Stimulated activated CD8-positive, alpha-beta memory T cell treated with anti-CD3 and anti-CD28 coated beads, Interleukin-4, amount 100 ng/mL, for 1 hour (primary cell): ENCODE measurements around the gene COX19.
"Not testable (repeated sequence)": the region's sequence is repeated elsewhere in the genome, so short reads cannot be mapped to it uniquely, and the experiment has no call there.

ENCODE experiments used
- DNase-seq, 2 donors: peaks; one replicate each; pipeline ENCODE4 v3.0.0-alpha.2; 2020; ENCODE audit warnings: low read depth in 2 of 2, low spot score in 1 of 2

Gene COX19

DNA sequence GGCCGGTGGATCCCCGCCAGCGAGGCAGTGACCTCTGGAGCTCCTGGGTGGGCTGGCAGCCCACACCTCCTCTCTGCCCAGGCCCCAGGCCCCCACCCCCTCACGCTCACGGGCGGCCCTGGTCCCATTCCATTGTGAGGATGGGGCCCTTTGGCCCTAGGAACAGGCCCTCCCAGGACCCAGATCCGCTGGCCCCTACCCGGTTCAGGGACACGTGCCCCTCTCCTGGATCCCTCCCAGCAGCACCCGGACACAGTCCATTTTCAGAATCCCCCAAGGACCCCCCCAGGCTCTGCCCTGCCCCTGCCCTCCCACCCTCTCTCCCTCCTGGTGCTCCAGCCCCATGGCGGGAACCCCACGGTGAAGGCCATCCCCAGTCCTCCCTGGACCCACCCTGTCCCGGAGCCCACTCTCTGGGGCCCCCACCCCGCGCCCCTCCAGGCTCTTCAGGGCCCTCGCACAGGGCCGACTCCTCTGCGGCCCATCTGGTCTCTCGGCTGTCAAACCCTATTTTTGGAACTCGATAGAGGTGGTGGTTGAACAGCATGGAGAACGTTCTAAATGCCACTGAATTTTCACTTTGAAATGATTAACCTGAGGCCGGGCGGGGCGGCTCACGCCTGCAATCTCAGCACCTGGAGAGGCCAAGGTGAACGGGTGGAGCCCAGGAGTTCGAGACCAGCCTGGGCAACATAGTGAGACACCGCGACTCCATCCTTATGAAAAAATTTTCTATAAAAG, 28.9 kb downstream of the COX19 start:
- no peak for DNase-seq

DNA sequence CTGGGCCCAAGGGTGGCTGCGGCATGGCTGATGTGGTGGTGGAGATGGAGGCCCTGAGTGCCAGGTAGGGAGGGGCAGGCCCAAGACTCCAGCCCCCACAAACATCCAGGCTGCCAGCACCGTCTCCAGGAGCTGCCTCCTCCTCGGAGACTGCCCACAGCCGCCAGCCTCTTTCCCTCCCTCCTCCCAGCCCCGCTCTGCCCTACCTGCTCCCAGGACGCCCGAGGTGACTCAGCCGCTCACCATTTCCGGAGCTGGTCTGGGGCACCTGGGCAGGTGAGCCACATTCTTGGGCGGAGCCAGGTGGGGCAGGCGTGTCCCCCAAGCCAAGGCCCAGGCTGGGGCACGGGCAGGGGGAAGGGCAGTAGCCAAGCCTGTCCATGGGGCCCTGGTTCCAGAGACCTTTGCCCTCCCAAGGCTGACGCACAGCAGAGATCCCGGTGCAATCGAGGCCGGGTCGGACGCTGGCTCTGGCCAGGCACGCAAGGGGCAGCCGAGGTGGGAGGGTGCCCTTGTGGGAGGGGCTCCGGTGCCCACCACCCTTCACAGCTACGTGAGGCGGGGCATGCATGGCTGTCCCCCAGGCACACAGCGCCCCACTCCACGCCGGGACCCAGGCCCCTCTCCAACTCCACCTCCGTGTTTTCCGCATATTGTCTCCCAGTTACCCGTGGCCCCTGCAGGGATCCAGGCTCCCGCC, 29.6 kb downstream of the COX19 start:
- no peak for DNase-seq

DNA sequence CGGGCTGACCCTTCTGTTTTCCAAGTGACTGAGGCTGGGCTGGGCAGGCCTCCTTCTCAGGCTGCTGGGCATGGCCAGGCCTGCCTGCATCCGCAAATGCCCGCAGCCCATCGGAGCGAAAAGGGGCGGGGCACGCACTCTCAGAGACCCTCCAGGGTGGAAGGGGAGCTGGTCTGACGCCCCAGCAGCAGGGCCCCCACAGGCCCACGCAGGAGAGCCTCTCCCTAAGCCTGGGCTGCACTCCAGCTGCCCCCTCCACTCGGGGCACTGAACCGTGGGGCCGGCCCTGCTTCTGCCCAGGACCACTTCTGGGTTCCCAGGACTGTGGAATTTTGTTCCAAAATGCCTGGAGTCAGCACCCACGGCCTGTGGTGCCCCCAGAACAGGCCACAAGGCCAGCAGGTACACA, 30.2 kb downstream of the COX19 start:
- no peak for DNase-seq

DNA sequence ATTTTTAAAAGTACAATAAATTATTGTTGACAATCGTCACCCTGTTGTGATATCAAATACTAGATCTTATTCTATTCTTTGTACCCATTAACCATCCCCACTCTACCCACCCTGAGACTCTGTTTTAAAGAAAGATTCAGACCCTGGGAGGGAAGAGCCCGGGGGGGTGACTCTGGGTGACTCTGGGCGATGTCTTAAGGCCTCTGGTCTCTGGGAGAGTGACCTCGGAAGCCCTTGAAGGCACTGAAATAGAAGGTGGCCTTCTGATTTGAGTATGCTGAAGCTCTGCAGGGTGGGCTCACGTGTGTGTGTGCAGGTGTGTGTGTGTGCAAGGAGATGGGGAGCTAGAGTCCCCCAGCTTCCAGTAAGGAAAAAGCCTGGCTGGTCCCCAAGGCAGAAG, 30.6 kb downstream of the COX19 start:
- no peak for DNase-seq

DNA sequence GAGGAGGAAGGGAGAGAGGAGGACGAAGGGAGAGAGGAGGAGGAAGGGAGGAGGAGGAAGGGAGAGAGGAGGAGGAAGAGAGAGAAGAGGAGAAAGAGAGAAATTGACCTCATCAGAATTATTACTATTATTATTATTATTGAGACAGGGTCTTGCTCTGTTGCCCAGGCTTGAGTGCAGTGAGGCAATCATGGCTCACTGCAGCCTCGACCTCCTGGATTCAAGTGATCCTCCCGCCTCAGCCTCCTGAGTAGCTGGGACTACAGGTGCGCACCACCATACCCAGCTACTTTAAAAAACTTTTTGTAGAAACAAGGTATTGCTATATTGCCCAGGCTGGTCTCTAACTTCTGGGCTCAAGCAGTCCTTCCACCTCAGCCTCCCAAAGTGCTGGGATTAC, 31.6 kb downstream of the COX19 start:
- not testable (repeated sequence) for DNase-seq

DNA sequence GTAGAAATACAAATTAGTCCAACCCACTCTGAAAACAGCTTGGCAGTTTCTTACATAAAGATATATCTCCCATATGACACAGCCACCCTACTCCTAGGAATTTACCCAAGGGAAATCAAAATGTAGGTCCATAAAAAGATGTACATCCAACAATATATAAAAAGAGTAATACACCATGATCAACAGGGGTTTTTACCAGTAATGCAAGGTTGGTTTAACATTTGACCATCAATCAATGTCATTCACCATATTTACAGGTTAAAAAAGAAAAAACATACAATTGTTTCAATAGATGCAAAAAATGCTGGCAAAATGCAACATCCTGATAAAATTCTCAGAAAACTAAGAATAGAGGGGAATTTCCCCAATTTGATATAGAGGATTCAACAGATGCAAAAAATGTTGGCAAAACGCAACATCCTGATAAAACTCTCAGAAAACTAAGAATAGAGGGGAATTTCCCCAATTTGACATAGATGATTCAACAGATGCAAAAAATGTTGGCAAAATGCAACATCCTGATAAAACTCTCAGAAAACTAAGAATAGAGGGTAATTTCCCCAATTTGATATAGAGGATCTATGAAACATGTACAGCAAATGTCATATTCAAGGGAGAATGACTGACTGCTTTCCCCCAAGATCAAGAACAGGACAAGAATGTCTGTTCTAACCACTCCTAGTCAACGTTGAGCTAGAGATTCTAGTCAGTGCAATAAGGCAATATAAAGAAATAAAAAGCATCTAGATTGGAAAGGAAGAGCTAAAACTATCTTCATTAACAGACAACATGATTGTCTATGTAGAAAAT, 34.5 kb downstream of the COX19 start:
- no peak for DNase-seq

DNA sequence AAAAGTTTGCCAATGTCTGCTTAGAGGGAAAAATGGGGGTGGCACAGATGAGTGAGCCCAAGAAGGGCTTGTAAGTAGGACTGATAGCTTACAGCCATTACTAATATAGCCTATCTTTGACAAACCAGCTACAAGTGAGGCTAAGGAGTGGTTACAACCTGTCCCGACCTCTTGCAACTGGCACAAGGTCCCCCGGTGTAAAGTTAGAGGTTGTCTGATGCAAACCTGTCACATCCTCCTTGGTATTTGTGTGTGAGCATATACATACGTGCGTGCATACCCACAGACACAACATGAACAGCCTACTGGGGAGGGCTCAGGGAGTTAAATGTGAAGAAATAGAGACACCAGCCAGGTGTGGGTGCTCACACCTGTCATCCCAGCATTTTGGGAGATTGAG, 35.5 kb downstream of the COX19 start:
- DNase-seq: no peak

DNA sequence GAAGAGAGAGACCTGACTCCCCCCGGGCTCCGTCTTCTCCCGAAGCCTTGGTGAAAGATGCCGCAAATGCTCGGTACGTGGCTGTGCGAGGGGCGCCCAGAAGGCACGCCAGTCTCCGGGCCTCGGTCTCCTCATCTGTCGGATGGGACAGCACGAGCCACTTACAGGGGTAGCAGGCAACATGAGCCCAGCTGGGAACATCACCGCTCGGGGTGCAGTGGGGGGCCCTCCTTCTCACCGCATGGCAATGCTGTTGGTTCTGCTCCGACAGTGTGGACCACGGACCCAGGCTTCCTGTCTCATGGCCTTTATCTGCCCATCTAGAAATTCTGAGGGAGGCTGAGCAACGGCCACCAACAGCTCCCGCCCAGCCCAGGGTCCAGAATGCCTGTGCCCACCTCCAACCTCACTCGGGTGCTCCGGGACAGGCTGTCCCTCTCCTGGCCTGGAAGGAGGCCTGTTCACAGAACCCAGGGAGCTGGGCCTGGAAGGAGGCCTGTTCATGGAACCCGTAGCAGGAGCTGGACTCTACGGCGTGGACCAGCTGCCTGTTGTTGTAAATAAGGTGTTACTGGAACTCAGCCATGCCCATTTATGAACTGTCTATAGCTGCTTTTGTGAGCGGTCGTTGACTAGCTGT, 36.7 kb downstream of the COX19 start:
- DNase-seq: no peak

DNA sequence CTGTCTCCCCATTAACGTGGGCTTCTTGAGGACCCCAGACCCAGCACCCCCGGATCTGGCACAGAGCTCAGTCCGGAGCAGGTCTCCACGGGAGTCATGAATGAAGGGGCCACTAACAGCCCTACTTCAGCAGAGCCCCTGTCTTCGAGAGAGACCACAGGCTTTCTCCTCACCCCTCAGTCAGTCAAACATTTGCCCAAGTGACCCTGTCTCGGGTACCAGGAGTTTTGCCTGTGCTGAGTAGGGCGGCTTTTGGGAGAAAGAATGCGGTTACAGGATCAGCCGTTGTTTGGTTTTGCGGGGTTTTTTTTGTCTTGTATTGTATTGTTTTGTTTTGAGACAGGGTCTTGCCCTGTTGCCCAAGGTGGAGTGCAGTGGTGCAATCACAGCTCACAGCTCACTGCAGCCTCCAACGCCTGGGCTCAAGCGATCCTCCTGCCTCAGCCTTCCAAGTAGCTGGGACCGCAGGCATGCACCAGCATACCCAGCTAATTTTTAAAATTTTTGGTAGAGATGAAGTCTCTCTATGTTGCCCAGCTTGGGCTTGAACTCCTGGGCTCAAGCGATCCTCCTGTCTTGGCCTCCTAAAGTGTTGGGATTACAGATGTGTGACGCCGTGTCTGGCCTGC, 37.4 kb downstream of the COX19 start:
- DNase-seq: no peak

DNA sequence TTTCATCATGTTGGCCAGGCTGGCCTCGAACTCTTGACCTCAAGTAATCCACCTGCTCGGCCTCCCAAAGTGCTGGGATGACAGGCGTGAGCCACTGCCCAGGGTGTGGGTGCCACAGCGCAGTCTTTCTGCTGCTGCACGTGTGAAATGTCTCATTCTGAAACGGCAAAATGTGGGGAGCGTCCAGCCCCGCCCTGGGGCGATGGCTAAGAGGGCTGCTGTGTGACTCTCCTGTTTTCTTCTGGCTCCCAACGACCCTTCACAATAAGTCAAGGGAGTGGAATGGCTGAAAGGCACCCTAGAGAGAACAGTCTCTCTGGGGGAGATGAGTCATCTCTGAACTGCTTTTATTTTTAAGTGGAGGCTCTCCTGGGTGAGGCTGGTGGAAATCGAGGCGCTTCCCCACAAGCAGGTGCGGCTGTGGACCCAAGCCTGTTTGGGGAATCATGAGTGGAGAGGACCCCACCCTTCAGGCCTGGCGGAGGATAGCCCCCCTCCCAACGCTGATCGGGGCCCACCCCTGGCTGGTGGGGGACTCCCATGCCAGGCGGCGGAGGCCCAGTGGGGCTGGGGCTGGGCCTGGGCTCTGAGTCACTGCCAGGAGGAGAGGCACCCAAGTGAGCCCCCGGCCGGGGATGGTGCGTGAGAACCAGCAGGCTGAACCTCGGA, 38.8 kb downstream of the COX19 start:
- no peak for DNase-seq

DNA sequence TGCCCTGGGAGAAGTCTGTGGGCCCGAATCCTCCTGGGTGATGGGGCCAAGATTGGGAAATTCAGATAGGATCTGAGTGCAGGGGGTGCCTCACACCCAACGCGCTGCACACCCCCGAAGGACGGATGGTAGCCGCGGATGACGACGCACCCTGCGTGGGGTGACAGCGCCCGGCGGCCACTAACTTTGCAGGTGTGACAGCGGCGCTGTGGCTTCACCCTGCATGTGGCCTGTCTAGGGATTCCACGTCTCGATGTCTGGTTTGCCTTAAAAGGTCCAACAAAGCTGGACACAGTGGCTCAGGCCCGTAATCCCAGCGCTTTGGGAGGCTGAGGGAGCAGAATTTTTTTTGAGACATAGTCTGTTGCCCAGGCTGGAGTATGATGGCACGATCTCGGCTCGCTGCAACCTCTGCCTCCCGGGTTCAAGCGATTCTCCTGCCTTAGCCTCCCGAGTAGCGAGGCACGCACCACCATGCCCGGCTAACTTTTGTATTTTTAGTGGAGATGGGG, 39.4 kb downstream of the COX19 start:
- no peak for DNase-seq

DNA sequence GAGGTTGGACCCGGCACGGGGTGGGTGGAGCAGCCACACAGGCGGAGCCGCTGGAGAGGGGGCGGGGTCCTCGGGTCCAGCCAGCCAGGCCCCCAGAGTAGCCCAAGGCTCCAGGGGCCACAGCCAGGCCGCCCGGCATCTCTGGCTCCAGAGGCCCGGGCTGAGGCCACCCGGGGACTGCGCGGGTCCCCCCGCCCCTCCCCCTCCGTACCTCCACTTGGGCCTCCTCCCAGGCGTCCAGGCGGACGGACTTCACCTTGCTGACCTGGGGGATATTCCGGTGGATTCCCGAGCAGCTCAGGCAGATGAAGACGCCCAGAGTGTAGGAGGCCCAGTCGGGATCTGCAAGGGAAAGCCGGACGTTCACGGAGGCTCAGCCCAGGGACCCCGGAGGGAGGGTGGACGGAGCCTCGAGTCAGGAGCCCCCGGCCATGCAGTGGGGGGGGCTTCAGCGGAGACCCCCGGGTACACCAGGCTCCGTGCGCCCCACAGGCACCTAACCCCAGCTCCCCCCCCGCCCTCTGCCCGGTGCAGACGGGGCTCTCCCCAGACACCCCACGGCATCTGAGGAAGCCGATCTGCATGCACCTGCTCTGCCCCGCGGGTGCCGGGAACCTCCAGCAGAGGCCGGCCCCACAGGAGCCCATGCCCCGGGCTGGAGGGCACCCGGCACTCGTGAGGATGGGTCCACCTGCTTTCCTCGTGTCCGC, 40.0 kb downstream of the COX19 start:
- DNase-seq: no peak

DNA sequence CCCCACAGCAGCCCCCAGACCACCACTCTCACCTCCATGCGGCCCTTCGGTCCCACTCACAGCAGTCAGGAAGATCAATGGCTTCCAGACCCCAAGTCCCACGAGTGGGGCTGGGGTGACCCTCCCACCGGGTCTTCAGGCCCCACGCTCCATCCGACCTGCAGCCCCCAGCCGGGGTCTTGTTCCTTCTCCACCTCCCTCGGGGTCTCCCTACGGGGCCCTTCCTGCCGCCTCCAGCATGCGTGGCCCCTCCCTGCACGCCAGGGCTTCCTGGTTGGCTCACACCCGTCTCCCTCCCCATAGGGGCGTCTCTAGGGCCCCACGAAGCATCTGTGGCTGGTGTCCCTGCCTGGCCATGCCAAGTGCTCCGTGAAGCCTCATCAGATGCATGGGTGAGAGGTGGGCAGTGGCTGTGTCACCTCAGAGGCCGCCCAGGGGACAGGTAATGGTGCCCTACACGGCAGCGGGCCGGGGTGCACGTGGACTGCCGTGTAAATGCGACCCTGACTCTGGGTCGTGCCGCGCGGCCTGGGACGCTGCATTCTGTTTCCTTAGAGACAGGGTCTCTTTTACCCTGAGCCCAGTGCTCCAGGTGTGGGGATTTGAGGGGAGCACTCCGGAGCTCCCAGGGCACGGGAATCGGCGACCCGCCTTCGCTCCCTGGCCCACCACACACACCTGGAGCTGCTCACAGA, 40.7 kb downstream of the COX19 start:
- DNase-seq: no peak

DNA sequence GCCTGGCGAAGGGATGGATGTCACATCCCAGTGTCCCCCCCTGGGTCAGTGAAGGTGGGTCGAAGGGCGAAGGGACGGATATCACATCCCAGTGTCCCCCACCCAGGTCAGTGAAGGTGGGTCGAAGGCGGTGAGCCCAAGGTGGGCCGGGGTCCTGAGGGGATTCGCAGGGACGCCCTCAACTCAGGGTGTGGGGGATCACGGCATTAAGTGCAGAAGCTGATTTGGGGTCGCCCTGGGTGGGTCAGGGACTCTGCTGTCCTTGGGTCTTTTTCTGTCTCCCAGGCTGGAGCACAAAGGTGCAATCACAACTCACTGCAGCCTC, 42.7 kb downstream of the COX19 start:
- DNase-seq: no peak

DNA sequence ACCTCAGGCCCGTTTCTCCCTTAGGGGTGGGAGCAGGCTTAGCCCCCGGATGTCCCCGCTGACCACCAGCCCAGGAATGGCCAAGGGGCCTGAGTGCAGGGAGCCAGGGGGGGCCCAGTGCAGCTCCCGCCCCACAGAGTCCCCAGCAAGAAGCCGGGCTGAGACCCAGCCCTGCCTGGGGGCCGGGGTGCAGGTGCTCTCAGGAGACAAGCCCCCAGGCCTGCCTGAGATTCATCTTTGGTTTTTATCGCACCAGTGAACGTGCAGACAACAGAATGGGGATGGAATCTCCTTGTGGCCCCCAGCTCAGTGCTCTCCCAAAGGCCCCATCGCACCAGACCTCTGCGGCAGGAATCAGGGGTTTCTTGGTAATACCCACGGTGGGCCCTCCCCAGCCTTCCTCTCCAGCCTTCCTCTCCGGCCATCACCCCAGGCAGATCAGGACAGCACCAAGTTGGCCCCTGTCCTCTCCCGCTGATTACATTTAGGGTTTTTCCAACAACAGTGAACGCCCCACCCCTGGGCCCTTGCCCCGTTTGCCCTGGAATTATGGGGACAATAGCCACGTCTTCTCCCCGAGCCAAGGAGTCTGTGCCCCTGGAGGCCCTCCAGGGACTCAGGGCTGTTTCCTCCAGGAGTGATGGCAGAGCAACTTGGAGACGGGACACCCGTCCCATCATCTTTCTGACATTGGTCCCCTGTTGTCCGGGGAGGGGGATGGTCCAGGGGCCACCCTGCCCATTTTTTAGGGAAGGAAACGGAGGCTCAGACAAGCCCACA, 43.3 kb downstream of the COX19 start:
- DNase-seq: no peak

DNA sequence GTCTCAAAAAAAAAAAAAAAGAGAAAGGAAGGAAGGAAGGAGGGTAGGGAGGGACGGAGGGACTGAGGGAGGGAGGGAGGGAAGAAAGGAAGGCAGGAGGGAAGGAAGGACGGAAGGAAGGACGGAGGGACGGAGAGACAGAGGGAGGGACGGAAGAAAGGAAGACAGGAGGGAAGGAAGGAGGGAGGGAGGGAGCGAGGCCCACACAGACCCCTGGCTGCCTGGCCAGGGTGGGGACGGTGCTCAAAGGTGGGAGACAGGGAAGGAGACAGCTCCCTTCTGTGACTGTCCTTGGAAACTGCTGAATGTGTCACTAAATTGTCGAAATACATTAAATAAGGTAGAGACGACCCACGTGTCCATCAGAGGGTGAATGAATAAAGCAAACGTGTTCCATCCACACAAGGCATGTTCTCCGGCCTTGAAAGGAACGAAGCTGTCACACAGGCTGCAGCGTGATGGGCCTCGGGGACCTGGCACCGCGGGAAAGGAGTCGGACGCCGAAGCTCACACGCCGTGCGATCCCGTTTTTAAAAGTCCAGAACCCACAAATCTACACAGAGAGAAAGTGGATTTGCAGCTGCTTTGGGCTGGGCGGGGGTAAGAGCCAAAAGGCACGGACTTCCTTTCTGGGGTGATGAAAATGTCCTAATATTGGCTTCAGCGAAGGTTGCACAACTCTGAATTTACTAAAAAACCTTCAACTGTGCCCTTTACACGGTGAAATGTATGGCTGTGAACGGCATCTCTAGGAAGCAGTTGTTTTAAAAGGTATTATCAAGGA, 44.2 kb downstream of the COX19 start:
- DNase-seq: no peak

DNA sequence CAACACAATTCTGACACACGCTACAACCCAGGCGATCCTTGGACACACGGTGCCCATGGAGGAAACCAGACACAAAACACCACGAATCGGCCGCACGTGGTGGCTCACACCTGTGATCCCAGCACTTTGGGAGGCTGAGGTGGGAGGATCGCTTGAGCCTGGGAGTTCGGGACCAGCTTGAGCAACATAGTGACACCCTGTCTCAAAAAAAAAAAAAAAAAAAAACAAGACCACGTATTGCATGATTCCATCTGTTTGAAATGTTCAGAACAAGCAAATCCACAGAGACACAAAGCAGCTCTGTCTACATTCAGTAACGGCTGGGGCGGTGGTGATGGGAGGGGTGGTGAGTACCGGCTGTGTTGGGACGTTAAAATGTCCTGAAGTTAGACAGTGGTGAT, 46.0 kb downstream of the COX19 start:
- no peak for DNase-seq
